ENCODE measurements around the gene FARP1.

FARP1 gene

GRCh38 chr13:98176777-98177608 is 34.1 kb downstream of the FARP1 start, which contains the start of gene RNF113B:
RNF113B (minus strand) TSS chr13:98177269; CDS start chr13:98177236, 33 bp downstream.
- no peak for DNase-seq

DNA sequence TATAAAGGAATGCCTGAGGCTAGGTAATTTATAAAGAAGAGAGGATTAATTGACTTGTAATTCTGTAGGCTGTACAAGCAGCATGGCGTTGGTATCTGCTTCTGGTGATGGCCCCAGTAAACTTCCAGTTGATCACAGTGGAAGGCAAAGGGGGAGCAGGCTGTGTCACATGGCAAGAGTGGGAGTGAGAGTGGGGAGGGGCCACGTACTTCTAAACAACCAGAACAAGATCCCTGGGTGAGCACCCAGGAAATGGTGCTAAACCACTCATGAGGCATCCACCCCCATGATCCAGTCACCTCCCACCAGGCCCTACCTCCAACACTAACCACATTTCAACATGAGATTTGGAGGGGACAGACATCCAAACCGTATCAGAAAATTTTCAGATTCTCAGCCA is 37.2 kb downstream of the FARP1 start:
- DNase-seq, result no peak

DNA sequence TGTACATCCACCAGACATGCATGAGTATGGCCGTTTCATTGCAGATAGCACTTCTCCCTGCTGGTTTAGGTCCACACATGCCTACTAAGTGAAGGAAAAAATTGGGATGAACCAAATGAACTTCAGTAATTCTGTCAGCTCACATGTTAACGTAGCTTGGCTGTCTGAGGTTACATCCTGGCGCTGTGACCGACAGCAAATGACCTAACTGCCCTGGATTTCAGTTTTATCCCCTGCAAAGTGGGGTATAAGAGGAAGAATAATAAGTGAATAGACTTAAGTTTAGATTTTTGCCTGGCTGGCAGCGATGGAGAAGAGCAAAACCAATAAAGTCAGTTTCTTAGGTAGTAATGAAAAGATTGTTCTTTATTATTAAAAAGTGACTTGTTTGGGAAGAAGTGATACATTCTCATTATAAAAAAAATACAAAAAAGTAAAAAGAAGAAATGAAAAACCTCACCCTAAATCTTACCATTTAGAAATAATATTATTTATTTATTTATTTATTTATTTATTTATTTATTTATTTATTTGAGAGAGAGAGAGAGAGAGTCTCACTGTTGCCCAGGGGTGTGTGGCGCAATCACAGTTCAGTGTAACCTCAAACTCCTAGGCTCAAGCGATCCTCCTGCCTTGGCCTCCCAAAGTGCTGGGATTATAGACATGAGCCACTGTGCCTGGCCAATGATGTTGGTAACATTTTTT is 38.4 kb downstream of the FARP1 start:
- DNase-seq, result no peak

DNA sequence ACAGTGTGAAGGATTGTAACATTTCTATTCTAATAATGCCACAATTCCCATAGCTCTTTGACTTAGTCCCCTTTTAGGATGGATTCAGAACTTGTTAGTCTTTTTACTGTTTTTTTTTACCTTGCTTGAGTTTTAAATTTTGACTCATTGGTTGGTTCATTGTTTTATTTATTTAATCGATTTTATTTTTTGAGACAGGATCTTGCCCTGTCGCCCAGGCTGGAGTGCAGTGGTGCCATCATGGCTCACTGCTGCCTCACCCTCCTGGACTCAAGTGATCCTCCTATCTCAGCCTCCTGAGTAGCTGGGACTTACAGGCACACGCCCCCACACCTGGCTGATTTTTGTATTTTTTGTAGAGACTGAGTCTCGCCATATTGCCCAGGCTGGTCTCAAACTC is 39.3 kb downstream of the FARP1 start:
- DNase-seq, result no peak

- no peak for DNase-seq
Measured at GRCh38 chr13:98182589-98182988, 39.7 kb downstream of the FARP1 start.

GRCh38 chr13:98184792-98185191 is 41.9 kb downstream of the FARP1 start:
- DNase-seq, result no peak

DNA sequence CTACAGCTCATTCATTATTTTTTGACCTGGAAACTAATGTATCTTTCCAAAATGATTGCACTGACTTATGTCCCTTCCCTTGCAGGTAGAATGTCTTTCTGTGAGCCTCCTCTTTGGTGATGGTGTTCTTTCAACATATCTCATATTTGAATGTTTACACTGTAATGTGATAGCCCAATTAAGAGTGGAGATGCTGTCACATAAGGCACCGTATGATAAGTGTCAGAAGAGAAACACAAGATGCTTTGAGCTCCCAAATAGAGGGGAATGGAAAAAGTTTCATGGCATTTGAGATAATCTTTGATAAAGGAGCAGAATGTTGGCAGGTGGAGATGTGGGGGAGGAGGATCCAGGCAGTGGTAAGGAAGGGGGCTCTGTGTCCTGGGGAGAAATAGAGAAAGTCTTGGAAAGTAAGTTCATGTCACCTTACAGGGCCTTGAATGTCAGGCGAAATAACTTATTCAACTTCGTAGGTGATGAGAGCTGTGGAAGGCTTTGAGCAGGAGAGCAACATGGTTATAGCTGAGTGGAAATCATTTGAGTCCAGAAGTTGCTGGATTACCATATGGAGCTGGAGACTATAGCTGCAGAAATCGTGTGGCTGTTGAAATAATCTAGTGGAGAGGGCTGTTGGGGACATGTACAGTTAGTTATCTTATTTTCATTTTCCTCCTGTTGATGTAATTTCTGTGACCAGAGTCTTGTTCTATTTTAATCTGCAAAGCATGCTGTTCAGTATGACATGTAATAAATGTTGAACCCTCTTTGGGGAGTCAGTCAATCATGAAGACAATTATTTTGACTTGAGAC is 44.5 kb downstream of the FARP1 start:
- DNase-seq, result no peak

- no peak for DNase-seq
Measured at GRCh38 chr13:98187965-98188261, 45.0 kb downstream of the FARP1 start.

DNA sequence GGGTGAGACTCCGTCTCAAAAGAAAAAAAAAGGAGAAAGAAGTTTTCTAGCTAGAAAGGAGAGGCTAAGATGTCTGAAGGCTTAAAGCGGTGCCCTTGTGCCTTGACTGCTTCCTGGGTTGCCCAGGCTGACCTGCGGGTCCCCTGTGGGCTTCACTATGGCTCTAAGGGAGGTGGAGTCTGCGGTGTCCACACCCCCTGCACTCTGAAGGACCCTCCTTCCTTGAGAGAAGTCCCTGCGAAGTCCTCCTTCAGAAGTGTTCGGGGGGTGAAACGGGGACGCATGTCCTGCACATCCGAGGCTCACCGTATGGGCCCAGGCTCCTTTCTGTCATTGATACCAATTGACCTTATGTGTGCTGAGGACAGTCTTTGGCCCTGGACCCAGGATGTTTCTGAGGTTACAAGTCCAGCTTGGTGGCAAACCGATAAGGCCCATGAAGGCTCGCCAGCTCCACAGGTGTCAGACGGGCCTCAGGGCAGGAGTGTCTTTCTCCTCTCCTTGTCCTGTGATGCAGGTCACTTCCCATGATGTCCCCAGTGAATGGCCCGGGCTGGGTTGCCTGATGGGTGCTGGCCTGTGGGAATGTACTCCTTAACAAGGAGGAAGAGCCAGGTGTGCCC is 45.8 kb downstream of the FARP1 start:
- DNase-seq, result no peak

- DNase-seq, result no peak
Measured at GRCh38 chr13:98189841-98190505, 47.1 kb downstream of the FARP1 start.

DNA sequence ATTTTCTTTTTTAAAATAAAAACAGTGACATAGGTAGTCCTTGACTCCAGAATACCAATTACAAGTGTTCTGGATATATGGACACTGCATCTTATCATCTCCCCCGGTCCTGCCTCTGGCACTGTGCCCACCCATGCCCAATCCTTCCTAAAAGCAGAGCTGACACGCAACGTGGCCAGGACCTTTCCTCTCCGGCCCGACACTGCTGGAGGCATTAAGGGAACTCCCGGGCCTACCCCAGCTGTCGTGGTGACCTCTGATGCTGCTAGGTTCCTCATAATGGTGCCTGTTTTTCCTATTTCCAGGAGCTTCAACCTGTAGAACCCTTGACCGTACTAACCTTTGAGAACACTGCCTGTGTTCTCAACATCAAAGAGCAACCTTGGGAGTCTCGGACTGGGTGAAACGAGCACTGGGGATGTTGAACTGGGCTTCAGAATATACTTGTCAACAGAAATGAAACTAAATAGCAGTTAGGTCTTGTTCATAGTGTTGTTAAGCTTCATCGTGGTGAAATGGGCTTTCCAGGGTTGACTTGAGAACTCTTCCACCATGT is 48.1 kb downstream of the FARP1 start:
- DNase-seq, result no peak

DNA sequence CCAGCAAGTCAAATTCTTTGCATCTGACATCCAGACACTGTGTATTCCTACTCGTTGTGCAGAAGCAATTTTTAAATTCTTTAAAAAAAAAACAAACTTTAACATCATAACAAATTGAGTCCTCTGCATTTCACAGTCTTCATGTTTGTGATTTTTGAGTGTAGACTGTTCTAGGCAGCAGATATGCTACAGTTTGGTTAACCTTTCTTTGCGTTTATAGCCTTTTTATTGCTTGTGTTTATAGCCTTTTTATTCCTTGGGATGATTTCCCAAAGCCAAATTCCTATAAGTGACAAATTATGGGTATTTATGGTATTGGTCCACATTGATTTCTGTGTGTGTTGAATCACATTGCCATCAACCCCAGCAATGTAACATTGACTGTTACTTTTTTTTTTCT is 49.1 kb downstream of the FARP1 start:
- no peak for DNase-seq

DNA sequence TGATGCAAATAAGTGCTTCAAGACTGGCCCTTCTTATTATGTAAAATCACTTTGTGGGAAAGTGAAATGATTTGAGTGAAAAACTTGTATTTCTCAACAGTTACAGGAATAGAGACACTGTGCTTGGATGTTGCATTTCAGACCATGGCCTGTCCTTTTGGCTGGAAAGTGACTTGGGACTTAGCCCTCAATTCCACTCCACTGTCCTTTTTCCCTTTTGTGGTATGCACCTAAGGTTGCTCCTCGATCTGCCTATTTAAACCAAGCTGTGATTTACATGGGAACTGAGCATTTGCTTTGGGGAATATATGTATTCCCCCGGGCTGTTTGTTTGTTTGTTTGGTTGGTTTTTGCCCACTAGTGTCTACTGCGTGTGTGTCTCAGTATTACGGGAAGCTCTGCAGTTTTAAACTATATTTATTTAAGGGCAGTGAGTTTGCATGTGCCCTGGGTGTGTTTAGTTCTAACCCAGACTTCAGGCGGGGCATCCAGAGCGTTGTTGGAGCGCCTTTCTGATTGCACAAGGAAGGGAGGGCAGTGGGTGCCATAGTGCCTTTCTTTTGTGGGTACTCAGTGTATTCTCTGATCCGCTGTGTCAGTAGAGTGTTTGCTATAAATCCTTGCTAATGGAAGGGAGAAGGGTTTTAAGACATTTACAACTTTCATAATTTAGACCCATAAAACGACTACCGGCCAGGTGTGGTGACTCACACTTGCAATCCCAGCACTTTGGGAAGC is 52.3 kb downstream of the FARP1 start:
- no peak for DNase-seq

DNA sequence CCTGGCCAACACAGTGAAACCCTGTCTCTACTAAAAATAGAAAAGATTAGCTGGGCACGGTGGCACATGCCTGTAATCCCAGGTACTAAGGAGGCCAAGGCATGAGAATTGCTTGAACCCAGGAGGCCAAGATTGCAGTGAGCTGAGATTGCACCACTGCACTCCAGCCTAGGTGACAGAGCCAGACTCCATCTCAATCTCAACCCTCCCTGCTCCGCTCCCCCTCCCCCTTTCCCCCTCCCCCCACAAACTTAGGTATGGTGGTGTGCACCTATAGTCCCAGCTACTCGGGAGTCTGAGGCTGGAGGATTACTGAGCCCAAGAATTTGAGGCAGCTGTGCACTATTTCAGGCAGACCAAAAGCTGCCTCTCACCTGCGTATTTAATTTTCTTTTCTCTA is 55.8 kb downstream of the FARP1 start:
- DNase-seq, result no peak

DNA sequence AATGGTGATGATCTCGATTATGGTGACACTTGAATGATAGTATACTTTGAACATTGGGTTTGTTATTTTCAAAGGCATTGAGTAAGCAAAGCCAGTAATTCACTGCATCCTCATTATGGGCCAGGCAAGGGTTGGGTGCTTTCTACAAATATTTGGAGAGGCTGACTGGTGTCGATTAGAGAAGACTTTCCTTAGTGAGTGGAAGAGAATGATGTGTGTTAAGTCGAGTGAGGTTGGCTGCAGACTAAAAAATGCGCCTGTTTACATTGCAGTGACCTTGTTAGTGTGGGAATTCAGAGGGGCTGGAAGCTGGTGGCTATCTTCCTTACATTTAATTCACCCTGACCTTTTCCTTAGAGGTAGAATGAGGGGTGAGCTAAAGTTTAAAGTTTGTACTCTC is 56.6 kb downstream of the FARP1 start:
- no peak for DNase-seq

- DNase-seq, result no peak
Measured at GRCh38 chr13:98200211-98200878, 57.5 kb downstream of the FARP1 start.

GRCh38 chr13:98201189-98201588 is 58.3 kb downstream of the FARP1 start:
- DNase-seq, result no peak

DNA sequence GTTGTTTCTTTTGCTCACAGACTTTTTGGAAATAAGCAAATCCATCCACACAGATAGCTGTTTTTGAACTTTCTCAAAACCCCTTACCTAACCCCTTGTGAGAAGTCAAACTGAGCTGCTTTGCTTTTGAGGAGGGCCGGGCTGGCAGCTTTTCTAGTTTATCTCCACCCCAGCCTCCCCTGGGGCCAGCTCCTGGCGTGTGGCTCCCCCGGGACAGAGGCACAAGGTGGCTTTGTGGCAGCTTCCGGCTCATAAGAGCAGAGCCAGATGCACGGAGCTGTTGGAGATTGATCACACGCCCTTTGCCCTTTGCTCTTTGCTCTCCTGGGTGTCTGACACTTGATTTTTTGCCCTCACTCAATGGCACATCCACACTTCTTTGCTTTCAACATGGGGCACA is 59.1 kb downstream of the FARP1 start:
- no peak for DNase-seq

GRCh38 chr13:98203646-98204326 is 60.9 kb downstream of the FARP1 start:
- no peak for DNase-seq

DNA sequence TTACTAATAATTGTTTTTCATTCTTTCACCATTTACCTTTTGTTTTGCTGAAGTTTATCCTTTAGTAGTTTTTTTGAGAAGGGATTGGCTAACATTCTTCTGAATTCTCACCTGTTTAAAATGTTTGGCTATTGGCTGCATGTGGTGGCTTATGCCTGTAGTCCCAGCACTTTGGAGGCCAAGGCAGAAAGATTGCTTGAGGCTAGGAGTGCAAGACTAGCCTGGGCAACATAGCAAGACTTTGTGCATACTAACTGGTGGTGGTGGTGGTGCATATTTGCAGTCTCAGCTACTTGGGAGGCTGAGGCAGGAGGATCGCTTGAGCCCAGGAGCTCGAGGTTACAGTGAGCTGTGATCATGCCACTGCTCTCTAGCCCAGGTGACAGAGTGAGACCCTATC is 61.7 kb downstream of the FARP1 start:
- DNase-seq, result no peak
